OCI-LY7 (cell line): ENCODE measurements around the gene MCCC1. TPM values are rescaled to one million over a fixed set of nuclear protein-coding genes. Genes with fewer than 3 reads are reported as not detected.

Experiments
- BruUV-seq: library from RNA; stranded (reverse); fragments of 400-500 nt; replicated peaks from 2 replicates; lab custom pipeline; 2021; lab: Mats Ljungman, UMichigan
- CTCF ChIA-PET: fragments of 300-600 bp; sonication (Branson Sonifier 250); formaldehyde crosslinking; loops from one replicate; lab custom pipeline; 2022; ENCODE audit warnings: antibody characterized with exemption; ENCODE audit not compliant: unreplicated experiment; lab: Charles Lee
- POLR2A ChIA-PET: fragments of 300-600 bp; sonication (Branson Sonifier 250); formaldehyde crosslinking; loops from one replicate; lab custom pipeline; 2022; ENCODE audit warnings: antibody characterized with exemption; lab: Charles Lee
- DNase-seq: peaks from one replicate; pipeline ENCODE4 v3.0.0-alpha.2; 2015; ENCODE audit warnings: low spot score
- H2AFZ ChIP-seq: fragments of 200-600 bp; sonication (generic), shearing (Covaris generic); 2 replicates; pipeline ENCODE4 v1.6.1; 2014; ENCODE audit warnings: mild to moderate bottlenecking, antibody characterized with exemption, low read length, moderate library complexity
- H3K27ac ChIP-seq: fragments of 200-600 bp; sonication (generic); 2 replicates; pipeline ENCODE4 v1.5.1; 2014; ENCODE audit warnings: mixed run types, low read depth, mild to moderate bottlenecking, moderate library complexity, low read length, inconsistent platforms; ENCODE audit not compliant: poor library complexity, severe bottlenecking
- H3K36me3 ChIP-seq: fragments of 200-600 bp; sonication (generic); 2 replicates; pipeline ENCODE4 v1.6.1; 2014; ENCODE audit warnings: mild to moderate bottlenecking, antibody characterized with exemption, low read length, moderate library complexity, mixed read lengths; ENCODE audit not compliant: insufficient read depth
- H3K4me1 ChIP-seq: fragments of 200-600 bp; sonication (generic); 2 replicates; pipeline ENCODE4 v1.5.1; 2014; ENCODE audit warnings: mild to moderate bottlenecking, low read length; ENCODE audit not compliant: insufficient read depth, poor library complexity, severe bottlenecking
- H3K4me2 ChIP-seq: fragments of 200-600 bp; sonication (generic); 2 replicates; pipeline ENCODE4 v1.6.1; 2014; ENCODE audit warnings: mild to moderate bottlenecking, low read length
- H3K4me3 ChIP-seq: fragments of 200-600 bp; sonication (generic); 2 replicates; pipeline ENCODE4 v1.5.1; 2014; ENCODE audit warnings: mild to moderate bottlenecking, low read depth, low read length; ENCODE audit not compliant: poor library complexity, severe bottlenecking
- H3K79me2 ChIP-seq: fragments of 200-600 bp; sonication (generic); 2 replicates; pipeline ENCODE4 v1.6.1; 2016; ENCODE audit warnings: low read depth, mild to moderate bottlenecking, low read length, moderate library complexity, mixed read lengths; ENCODE audit not compliant: insufficient read depth
- H3K9me2 ChIP-seq: fragments of 200-600 bp; sonication (generic); 2 replicates; pipeline ENCODE4 v1.6.1; 2016; ENCODE audit warnings: mild to moderate bottlenecking, low read length, mixed read lengths; ENCODE audit not compliant: insufficient read depth
- H3K9me3 ChIP-seq: fragments of 200-600 bp; sonication (generic); 2 replicates; pipeline ENCODE4 v1.6.1; 2014; ENCODE audit warnings: mild to moderate bottlenecking, mixed run types, low read length, mixed read lengths
- H4K20me1 ChIP-seq: fragments of 200-600 bp; sonication (generic); 2 replicates; pipeline ENCODE4 v1.6.1; 2014; ENCODE audit warnings: mild to moderate bottlenecking, antibody characterized with exemption, low read length, moderate library complexity, mixed read lengths; ENCODE audit not compliant: insufficient read depth
- EZH2phosphoT487 ChIP-seq: fragments of 200-600 bp; sonication (generic); IDR thresholded peaks from 2 replicates; pipeline ENCODE4 v1.6.1; 2018; ENCODE audit warnings: low read depth, borderline replicate concordance, mild to moderate bottlenecking, mixed run types, antibody characterized with exemption, low read length, moderate library complexity, mixed read lengths
- intact Hi-C: fragments of 100-400 bp; cut with micrococcal nuclease; formaldehyde crosslinking; loops from one replicate; pipeline ENCODE4 v1.10.0; 2022; ENCODE audit not compliant: unreplicated experiment
- total RNA-seq, 2 experiments: library from RNA; depleted of rRNA in 1 of 2; stranded (reverse); fragments of >200 nt in 1 of 2; shearing (Covaris generic) in 1 of 2; gene quantifications; 2 replicates each; pipeline ENCODE4 v1.2.3, GENCODE V29; 2014 to 2022
- TF ChIP-seq, protein P1 (sequence below): fragments of 200-600 bp; sonication (generic); conservative IDR thresholded peaks from 2 replicates; pipeline ENCODE4 v1.5.1; 2014; ENCODE audit warnings: mild to moderate bottlenecking, antibody characterized with exemption, low read length, moderate library complexity, mixed read lengths

MCCC1 gene
- total RNA-seq, 2 experiments from 2014 or later = 29.9 to 57.5 TPM

GRCh38 chr3:183132409-183132808, 33.1 kb upstream of the MCCC1 start:
- no peaks in the 10 kb centered on the region for H3K9me2 ChIP-seq
- H4K20me1 ChIP-seq = no peaks in the 10 kb centered on the region
- TF ChIP-seq EZH2phosphoT487 = no peak
- TF ChIP-seq, protein P1, sequence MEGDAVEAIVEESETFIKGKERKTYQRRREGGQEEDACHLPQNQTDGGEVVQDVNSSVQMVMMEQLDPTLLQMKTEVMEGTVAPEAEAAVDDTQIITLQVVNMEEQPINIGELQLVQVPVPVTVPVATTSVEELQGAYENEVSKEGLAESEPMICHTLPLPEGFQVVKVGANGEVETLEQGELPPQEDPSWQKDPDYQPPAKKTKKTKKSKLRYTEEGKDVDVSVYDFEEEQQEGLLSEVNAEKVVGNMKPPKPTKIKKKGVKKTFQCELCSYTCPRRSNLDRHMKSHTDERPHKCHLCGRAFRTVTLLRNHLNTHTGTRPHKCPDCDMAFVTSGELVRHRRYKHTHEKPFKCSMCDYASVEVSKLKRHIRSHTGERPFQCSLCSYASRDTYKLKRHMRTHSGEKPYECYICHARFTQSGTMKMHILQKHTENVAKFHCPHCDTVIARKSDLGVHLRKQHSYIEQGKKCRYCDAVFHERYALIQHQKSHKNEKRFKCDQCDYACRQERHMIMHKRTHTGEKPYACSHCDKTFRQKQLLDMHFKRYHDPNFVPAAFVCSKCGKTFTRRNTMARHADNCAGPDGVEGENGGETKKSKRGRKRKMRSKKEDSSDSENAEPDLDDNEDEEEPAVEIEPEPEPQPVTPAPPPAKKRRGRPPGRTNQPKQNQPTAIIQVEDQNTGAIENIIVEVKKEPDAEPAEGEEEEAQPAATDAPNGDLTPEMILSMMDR = no peak
- no peaks in the 10 kb centered on the region for H3K4me1 ChIP-seq
- no peaks in the 10 kb centered on the region for H3K36me3 ChIP-seq
- no TSS peak for BruUV-seq
- H3K27ac ChIP-seq = no peak overlapping the region
- H3K9me3 ChIP-seq = peaks cover 13% of the 10 kb centered on the region; the same call in 1 of the 2 replicates
- POLR2A ChIA-PET = interaction anchor here (0.6 kb wide), 2 partner anchors 149 to 224 kb away, joined by 4 to 6 read pairs; no protein-coding TSS in a partner anchor
- no peak overlapping the region for H3K4me3 ChIP-seq
- peak overlapping the region; percentile 29; the same call in 1 of the 2 replicates for H2AFZ ChIP-seq
- peak overlapping the region; percentile 4; the same call in 1 of the 2 replicates for H3K4me2 ChIP-seq
- intact Hi-C loops = no loop called here
- no peaks in the 10 kb centered on the region for H3K79me2 ChIP-seq
- peak; percentile 52 for DNase-seq
- CTCF ChIA-PET = no interaction called here

DNA sequence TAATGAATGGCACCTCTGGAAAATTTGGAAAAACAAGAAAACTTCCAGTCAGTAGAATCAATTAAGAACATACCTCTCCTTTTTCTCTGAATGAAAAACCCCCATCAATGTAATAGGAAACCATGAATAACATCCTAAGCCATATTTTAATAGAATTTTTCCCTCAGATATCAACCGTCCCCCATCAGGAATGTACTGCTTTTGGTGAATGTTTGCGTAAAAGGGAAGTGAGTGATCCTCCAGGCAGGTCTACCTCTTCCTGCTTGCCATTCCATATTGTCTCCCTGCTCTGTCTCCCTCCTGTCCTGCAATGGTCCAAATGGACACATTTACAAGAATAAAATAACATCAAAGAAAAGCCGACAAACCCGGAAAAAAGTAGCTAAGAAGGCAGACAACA, 32.4 kb upstream of the MCCC1 start:
- no peak for TF ChIP-seq EZH2phosphoT487
- TF ChIP-seq, protein P1 = no peak
- intact Hi-C loops = no loop called here
- H3K4me2 ChIP-seq = no peak overlapping the region
- ChIA-PET CTCF (no interaction called here), POLR2A (no interaction called here)
- DNase-seq = no peak
- H3K4me1 ChIP-seq = no peaks in the 10 kb centered on the region
- H3K27ac ChIP-seq = no peak overlapping the region
- BruUV-seq = no TSS peak
- no peak overlapping the region for H2AFZ ChIP-seq
- no peaks in the 10 kb centered on the region for H3K9me2 ChIP-seq
- H3K36me3 ChIP-seq = no peaks in the 10 kb centered on the region
- H4K20me1 ChIP-seq = no peaks in the 10 kb centered on the region
- H3K9me3 ChIP-seq = peaks cover 13% of the 10 kb centered on the region; the same call in 1 of the 2 replicates
- H3K79me2 ChIP-seq = no peaks in the 10 kb centered on the region
- H3K4me3 ChIP-seq = no peak overlapping the region

DNA sequence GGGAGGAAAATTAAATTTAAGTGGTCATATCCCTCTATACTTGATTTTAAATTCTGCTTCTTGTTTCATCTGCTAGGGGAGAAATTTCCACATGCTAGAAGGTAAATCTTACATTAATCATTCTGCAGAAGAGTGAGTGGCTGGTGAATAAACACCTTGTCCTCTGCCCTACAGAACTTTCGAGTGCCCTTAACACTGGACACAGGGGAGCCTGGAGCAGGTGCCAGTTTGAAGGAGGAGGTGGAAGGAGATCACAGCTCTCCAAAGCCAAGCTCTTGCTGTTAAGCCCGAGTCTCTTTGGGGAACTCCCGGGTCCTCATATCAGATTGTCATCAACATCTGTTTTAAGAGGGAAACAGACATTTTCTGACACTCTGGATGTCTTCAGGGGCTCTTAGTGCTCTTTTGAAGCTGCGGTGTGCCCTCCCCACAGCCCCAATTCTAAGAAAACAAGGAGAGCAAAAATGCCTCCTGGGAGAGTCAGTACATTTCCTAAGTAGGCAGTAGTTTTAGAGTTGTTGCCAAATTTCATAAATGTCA, 32.0 kb upstream of the MCCC1 start:
- ChIA-PET CTCF (no interaction called here), POLR2A (no interaction called here)
- BruUV-seq = no TSS peak
- no peaks in the 10 kb centered on the region for H4K20me1 ChIP-seq
- no peak for DNase-seq
- no peak overlapping the region for H2AFZ ChIP-seq
- H3K4me1 ChIP-seq = no peaks in the 10 kb centered on the region
- no peak for TF ChIP-seq EZH2phosphoT487
- H3K4me3 ChIP-seq = no peak overlapping the region
- H3K36me3 ChIP-seq = no peaks in the 10 kb centered on the region
- no peak overlapping the region for H3K27ac ChIP-seq
- intact Hi-C loops = no loop called here
- no peaks in the 10 kb centered on the region for H3K9me2 ChIP-seq
- H3K4me2 ChIP-seq = no peak overlapping the region
- peaks cover 13% of the 10 kb centered on the region; the same call in 1 of the 2 replicates for H3K9me3 ChIP-seq
- no peaks in the 10 kb centered on the region for H3K79me2 ChIP-seq
